ENCODE results near the gene C3orf22. TPM values are rescaled to one million over a fixed set of nuclear protein-coding genes. Genes with fewer than 3 reads are reported as not detected.

The C3orf22 gene
- total and polyA plus RNA-seq, 9 of the 15 experiments (the other 6 are each of a cell fraction or from before 2014, with no cell fraction given) = not detected

DNA sequence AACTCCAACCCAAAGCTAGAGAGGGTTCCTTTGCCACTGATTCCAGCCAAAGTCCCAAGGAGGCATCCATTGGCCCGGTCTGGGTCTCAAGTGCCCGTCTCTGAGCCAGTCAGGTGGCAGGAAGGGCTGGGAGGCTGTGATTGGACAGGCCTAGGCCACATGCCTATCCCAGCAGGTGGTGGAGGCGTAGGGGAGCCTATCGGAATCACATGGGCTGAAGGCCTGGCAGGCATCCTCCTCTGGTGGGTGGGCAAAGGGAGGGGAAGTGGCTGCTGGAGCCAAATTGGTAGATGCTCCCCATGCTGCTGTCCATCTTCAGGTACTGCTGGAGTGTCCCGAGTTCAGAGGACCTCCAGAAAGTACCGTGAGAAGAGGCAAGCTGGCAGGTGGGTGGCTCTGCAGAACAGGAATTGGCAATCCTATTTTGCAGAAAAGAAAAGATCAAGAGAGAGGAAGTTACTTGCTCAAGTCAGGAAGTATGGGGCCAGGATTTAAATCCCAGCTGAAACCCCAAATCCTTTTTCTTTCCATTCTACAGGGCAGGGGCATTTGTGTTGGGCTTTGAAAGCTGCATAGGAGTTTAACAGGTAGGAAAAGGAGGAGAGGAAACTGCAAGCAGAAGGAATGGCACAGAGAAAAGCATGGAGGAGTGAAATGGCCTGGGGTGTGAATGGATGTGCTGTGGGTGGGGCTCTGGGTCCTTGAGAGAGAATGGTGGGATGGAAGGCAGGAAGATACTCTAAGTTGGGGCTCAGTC is 31.1 kb downstream of the C3orf22 start:
- CTCF ChIA-PET (ENCODE audit: low intra/inter-chr PET ratio) = no interaction called here
- BruUV-seq (replicated peaks) = no TSS peak
- Histone ChIP-seq H3K79me2 (ENCODE audit: control insufficient read depth, insufficient read depth, low read length) (no peaks in the 10 kb centered on the region), H2AFZ (ENCODE audit: low read depth, low read length) (no peak overlapping the region), H4K20me1 (replicated peaks; ENCODE audit: control insufficient read depth, insufficient read depth, low read length) (no peaks in the 10 kb centered on the region; the same call in 1 of the 2 replicates), H3K27me3 (ENCODE audit: control insufficient read depth in 2 of 2, insufficient read depth in 2 of 2, low read length in 2 of 2) (peaks cover 0 to 4% of the 10 kb centered on the region in 2 experiments; a peak in 1 of 5 replicates), H3K36me3 (ENCODE audit: control insufficient read depth, insufficient read depth, low read length) (no peaks in the 10 kb centered on the region), H3K4me3 (no peak overlapping the region), H3K27ac (ENCODE audit: extremely low read depth, low read depth, low read length) (no peak overlapping the region), H3K9me1 (ENCODE audit: control insufficient read depth, insufficient read depth, low read length) (no peaks in the 10 kb centered on the region), H3K4me2 (ENCODE audit: insufficient read depth, low read length) (no peak overlapping the region), H3K9me3 (replicated peaks; ENCODE audit: control insufficient read depth, insufficient read depth, low read depth, low read length) (no peaks in the 10 kb centered on the region), H3K9ac (ENCODE audit: insufficient read depth in 1 of 2, low read depth in 2 of 2, low read length in 2 of 2) (no peak overlapping the region), H3K4me1 (replicated peaks in 1 of 2; ENCODE audit: control insufficient read depth in 2 of 2, insufficient read depth in 2 of 2, low read length in 2 of 2) (peaks cover 0 to 12% of the 10 kb centered on the region in 2 experiments; a peak in 2 of 5 replicates)
- 4% methylated on average over 6 of the region's 6 CpGs for WGBS (ENCODE audit: insufficient coverage, low coverage, missing lambda C conversion rate)
- FAIRE-seq = no peak
- DNase-seq (ENCODE audit: extremely low read depth in 1 of 4, low spot score in 3 of 4) = no peak
- POLR2A ChIA-PET = interaction anchor here (1.1 kb wide), 1 partner anchor 94 kb away, joined by 3 read pairs; no protein-coding TSS in a partner anchor
- no peak for ATAC-seq
- intact Hi-C loops (cut with micrococcal nuclease) (loop anchor here (10.0 kb wide), 2 partner anchors 137 to 217 kb away; no protein-coding TSS in a partner anchor), in situ Hi-C loops (cut with MboI) (no loop called here)
- TF ChIP-seq COPS2 (conservative IDR thresholded peaks at IDR 0.05) (no peak), HCFC1 (IDR thresholded peaks at IDR 0.05; ENCODE audit: low read depth, low read length) (no peak), CBX3 (IDR thresholded peaks at IDR 0.05; ENCODE audit: borderline replicate concordance in 1 of 2, low read length in 2 of 2) (no peak), ILF3 (IDR thresholded peaks at IDR 0.05; ENCODE audit: borderline replicate concordance) (no peak), ZC3H8 (IDR thresholded peaks at IDR 0.05) (no peak), CBX8 (IDR thresholded peaks at IDR 0.05; ENCODE audit: borderline replicate concordance, extremely low read depth, low read depth, low read length, poor library complexity, severe bottlenecking) (no peak), CHD1 (IDR thresholded peaks at IDR 0.05; ENCODE audit: low read length) (no peak), NFE2 (IDR thresholded peaks at IDR 0.05; ENCODE audit: low read depth) (no peak), ZNF436 (CRISPR knock-in tag; IDR thresholded peaks at IDR 0.05) (no peak), SMARCC2 (IDR thresholded peaks at IDR 0.05; ENCODE audit: low read depth) (no peak), ZNF224 (CRISPR knock-in tag; IDR thresholded peaks at IDR 0.05) (no peak), FOXA3 (CRISPR knock-in tag; conservative IDR thresholded peaks at IDR 0.05 in 1 of 2, IDR thresholded peaks at IDR 0.05 in 1 of 2) (no peak)
- TF ChIP-seq, protein P1, sequence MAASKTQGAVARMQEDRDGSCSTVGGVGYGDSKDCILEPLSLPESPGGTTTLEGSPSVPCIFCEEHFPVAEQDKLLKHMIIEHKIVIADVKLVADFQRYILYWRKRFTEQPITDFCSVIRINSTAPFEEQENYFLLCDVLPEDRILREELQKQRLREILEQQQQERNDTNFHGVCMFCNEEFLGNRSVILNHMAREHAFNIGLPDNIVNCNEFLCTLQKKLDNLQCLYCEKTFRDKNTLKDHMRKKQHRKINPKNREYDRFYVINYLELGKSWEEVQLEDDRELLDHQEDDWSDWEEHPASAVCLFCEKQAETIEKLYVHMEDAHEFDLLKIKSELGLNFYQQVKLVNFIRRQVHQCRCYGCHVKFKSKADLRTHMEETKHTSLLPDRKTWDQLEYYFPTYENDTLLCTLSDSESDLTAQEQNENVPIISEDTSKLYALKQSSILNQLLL (CRISPR knock-in tag; IDR thresholded peaks at IDR 0.05; ENCODE audit: borderline replicate concordance) = no peak
- TF ChIP-seq, protein P2, sequence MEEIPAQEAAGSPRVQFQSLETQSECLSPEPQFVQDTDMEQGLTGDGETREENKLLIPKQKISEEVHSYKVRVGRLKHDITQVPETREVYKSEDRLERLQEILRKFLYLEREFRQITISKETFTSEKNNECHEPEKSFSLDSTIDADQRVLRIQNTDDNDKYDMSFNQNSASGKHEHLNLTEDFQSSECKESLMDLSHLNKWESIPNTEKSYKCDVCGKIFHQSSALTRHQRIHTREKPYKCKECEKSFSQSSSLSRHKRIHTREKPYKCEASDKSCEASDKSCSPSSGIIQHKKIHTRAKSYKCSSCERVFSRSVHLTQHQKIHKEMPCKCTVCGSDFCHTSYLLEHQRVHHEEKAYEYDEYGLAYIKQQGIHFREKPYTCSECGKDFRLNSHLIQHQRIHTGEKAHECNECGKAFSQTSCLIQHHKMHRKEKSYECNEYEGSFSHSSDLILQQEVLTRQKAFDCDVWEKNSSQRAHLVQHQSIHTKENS (CRISPR knock-in tag; IDR thresholded peaks at IDR 0.05) = no peak
- TF ChIP-seq, protein P3, sequence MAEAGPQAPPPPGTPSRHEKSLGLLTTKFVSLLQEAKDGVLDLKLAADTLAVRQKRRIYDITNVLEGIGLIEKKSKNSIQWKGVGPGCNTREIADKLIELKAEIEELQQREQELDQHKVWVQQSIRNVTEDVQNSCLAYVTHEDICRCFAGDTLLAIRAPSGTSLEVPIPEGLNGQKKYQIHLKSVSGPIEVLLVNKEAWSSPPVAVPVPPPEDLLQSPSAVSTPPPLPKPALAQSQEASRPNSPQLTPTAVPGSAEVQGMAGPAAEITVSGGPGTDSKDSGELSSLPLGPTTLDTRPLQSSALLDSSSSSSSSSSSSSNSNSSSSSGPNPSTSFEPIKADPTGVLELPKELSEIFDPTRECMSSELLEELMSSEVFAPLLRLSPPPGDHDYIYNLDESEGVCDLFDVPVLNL (CRISPR knock-in tag; IDR thresholded peaks at IDR 0.05; ENCODE audit: low read depth) = no peak
- TF ChIP-seq, protein P4, sequence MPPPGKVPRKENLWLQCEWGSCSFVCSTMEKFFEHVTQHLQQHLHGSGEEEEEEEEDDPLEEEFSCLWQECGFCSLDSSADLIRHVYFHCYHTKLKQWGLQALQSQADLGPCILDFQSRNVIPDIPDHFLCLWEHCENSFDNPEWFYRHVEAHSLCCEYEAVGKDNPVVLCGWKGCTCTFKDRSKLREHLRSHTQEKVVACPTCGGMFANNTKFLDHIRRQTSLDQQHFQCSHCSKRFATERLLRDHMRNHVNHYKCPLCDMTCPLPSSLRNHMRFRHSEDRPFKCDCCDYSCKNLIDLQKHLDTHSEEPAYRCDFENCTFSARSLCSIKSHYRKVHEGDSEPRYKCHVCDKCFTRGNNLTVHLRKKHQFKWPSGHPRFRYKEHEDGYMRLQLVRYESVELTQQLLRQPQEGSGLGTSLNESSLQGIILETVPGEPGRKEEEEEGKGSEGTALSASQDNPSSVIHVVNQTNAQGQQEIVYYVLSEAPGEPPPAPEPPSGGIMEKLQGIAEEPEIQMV (tag; conservative IDR thresholded peaks at IDR 0.05; ENCODE audit: low read depth) = no peak

All from K562 (cell line).